CD4-positive, alpha-beta T cell (primary cell): ENCODE measurements around the gene SLC29A1. TPM values are rescaled to one million over a fixed set of nuclear protein-coding genes. Genes with fewer than 3 reads are reported as not detected.

Source experiments
- ATAC-seq: fragments of 200-7000 bp; cut with Tn5 transposase; one replicate; pipeline ENCODE4 v1.10.0; 2022; ENCODE audit warnings: mild to moderate bottlenecking; ENCODE audit not compliant: poor library complexity
- CTCF ChIA-PET: fragments of 350-600 bp; sonication (Branson Sonifier 250); formaldehyde crosslinking; loops from one replicate; lab custom pipeline; 2021; ENCODE audit warnings: antibody characterized with exemption, inconsistent platforms; lab: Charles Lee
- POLR2A ChIA-PET: fragments of 350-600 bp; sonication (Branson Sonifier 250); formaldehyde crosslinking; loops from one replicate; lab custom pipeline; 2021; ENCODE audit warnings: antibody characterized with exemption, inconsistent platforms; lab: Charles Lee
- DNase-seq, 14 experiments: peaks; one replicate each; pipeline ENCODE4 v3.0.0-alpha.2; 2013 to 2020; ENCODE audit warnings: mixed read lengths in 2 of 14
- H3K27ac ChIP-seq, 2 donors: one replicate each; pipeline versions ENCODE4 v1.5.1 to v1.7.0; 2013; ENCODE audit warnings: low read length in 2 of 2, low read depth in 1 of 2, mild to moderate bottlenecking in 1 of 2
- H3K27me3 ChIP-seq, 2 experiments: 1 replicate in 1 of 2; 2 replicates in 1 of 2; pipeline versions ENCODE4 v1.6.1 to v1.7.0; 2013; ENCODE audit warnings: low read length in 2 of 2, control low read depth in 1 of 2, mild to moderate bottlenecking in 1 of 2, moderate library complexity in 1 of 2; ENCODE audit not compliant: insufficient read depth in 2 of 2, control insufficient read depth in 1 of 2
- H3K36me3 ChIP-seq: one replicate; pipeline ENCODE4 v1.6.1; 2013; ENCODE audit warnings: low read length, control low read depth; ENCODE audit not compliant: insufficient read depth
- H3K4me1 ChIP-seq: one replicate; pipeline ENCODE4 v1.6.1; 2013; ENCODE audit warnings: low read length, control low read depth; ENCODE audit not compliant: insufficient read depth
- H3K4me3 ChIP-seq: one replicate; pipeline ENCODE4 v1.5.1; 2013; ENCODE audit warnings: mild to moderate bottlenecking, low read length, moderate library complexity
- H3K9me3 ChIP-seq, 2 experiments: 1 replicate in 1 of 2; 2 replicates in 1 of 2; pipeline versions ENCODE4 v1.6.1 to v1.7.0; 2013; ENCODE audit warnings: low read length in 2 of 2, mild to moderate bottlenecking in 2 of 2, control low read depth in 1 of 2, moderate library complexity in 1 of 2; ENCODE audit not compliant: control insufficient read depth in 1 of 2, insufficient read depth in 1 of 2
- H3K27ac Mint-ChIP-seq: one replicate; pipeline ENCODE4 v1.8.0; 2020; ENCODE audit warnings: mixed read lengths
- H3K27me3 Mint-ChIP-seq: one replicate; pipeline ENCODE4 v1.8.0; 2021; ENCODE audit warnings: mixed read lengths
- H3K36me3 Mint-ChIP-seq: one replicate; pipeline ENCODE4 v1.8.0; 2021; ENCODE audit warnings: low read depth, mixed read lengths
- H3K4me1 Mint-ChIP-seq: one replicate; pipeline ENCODE4 v1.8.0; 2021; ENCODE audit warnings: low read depth, mixed read lengths
- H3K4me3 Mint-ChIP-seq: one replicate; pipeline ENCODE4 v1.8.0; 2020; ENCODE audit warnings: mild to moderate bottlenecking, mixed read lengths
- H3K9me3 Mint-ChIP-seq: one replicate; pipeline ENCODE4 v1.8.0; 2020; ENCODE audit warnings: mixed read lengths
- intact Hi-C, 2 experiments: fragments of 100-400 bp; cut with DNase I in 1 of 2; cut with micrococcal nuclease in 1 of 2; formaldehyde crosslinking; loops; one replicate each; pipeline versions ENCODE4 v1.15.1 to v1.9.0; 2023 to 2025; cut with DNase I, micrococcal nuclease
- total RNA-seq, 174 experiments: library from RNA in 2 of 174; stranded (reverse) in 2 of 174; gene quantifications; one replicate each; pipeline ENCODE4 v1.2.3 and lab custom pipeline; 2021 to 2026
- TF ChIP-seq, protein P1 (sequence below): fragments of 200-600 bp; IDR thresholded peaks from one replicate; pipeline ENCODE4 v1.8.0; 2022; ENCODE audit warnings: antibody characterized with exemption, mild to moderate bottlenecking

Gene SLC29A1
- total RNA-seq, 2 experiments from 2014 or later: 0.67 to 1.3 TPM

DNA sequence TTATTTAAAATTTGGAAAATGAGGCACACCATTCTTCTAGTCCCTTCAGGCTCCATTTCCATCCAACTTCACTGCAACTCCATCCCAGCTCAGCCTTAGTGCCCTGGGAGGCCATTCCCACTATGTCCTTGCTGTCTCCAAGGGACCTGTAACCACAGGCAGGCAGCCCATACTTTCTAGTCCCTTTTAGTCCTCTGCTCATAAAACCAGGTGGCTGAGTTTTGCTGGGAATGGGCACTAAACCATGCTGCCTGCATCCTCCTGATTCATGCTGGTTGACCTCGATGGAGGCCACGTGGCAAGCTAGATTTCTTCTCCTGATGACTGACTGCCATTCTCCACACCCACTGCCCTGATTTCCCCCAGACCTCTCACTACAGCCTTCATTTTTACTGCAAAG lies 34.1 kb upstream of the SLC29A1 start:
- CTCF ChIA-PET: no interaction called here
- Histone ChIP-seq H3K4me1 (peaks cover 8% of the 10 kb centered on the region), H3K36me3 (no peaks in the 10 kb centered on the region), H3K9me3 (no peaks in the 10 kb centered on the region), H3K4me3 (no peak overlapping the region), H3K27ac (no peak overlapping the region), H3K27me3 (peaks cover 0 to under 1% of the 10 kb centered on the region in 2 experiments)
- intact Hi-C loops: no loop called here
- TF ChIP-seq, protein P1, sequence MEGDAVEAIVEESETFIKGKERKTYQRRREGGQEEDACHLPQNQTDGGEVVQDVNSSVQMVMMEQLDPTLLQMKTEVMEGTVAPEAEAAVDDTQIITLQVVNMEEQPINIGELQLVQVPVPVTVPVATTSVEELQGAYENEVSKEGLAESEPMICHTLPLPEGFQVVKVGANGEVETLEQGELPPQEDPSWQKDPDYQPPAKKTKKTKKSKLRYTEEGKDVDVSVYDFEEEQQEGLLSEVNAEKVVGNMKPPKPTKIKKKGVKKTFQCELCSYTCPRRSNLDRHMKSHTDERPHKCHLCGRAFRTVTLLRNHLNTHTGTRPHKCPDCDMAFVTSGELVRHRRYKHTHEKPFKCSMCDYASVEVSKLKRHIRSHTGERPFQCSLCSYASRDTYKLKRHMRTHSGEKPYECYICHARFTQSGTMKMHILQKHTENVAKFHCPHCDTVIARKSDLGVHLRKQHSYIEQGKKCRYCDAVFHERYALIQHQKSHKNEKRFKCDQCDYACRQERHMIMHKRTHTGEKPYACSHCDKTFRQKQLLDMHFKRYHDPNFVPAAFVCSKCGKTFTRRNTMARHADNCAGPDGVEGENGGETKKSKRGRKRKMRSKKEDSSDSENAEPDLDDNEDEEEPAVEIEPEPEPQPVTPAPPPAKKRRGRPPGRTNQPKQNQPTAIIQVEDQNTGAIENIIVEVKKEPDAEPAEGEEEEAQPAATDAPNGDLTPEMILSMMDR: no peak
- DNase-seq: no peak
- no peak for ATAC-seq
- Mint-ChIP-seq H3K27ac (no peak overlapping the region), H3K27me3 (no peaks in the 10 kb centered on the region), H3K36me3 (no peaks in the 10 kb centered on the region), H3K9me3 (no peaks in the 10 kb centered on the region), H3K4me3 (no peak overlapping the region), H3K4me1 (peaks cover 13% of the 10 kb centered on the region)
- POLR2A ChIA-PET: no interaction called here

DNA sequence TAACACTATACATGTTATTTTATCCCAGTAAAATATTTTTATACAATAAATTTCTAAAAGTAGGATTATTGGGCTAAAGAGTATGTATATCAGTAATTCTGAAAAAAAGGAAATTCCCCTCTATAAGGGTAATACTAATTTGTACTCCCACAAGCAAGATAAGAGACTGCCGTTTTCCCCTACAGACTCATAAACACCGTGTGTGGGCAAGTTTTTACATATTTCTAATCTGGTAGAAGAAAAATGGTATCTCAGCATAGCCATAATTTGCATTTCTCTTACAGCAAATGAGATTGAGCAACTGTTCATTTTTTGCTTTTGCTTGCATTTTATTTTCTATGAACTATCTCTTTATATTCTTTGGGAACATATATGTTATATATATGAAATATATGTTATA lies 32.7 kb upstream of the SLC29A1 start:
- TF ChIP-seq, protein P1: no peak
- H3K36me3 Mint-ChIP-seq: no peaks in the 10 kb centered on the region
- H3K36me3 ChIP-seq: no peaks in the 10 kb centered on the region
- no peak overlapping the region for H3K27ac ChIP-seq
- CTCF ChIA-PET: no interaction called here
- no peak overlapping the region for H3K4me3 Mint-ChIP-seq
- no peak for DNase-seq
- POLR2A ChIA-PET: interaction anchor here (0.6 kb wide), 1 partner anchor 1258 kb away, joined by 3 read pairs; no protein-coding TSS in a partner anchor
- no peak overlapping the region for H3K4me3 ChIP-seq
- H3K4me1 ChIP-seq: peaks cover 7% of the 10 kb centered on the region
- H3K27me3 ChIP-seq: no peaks in the 10 kb centered on the region
- H3K9me3 ChIP-seq: no peaks in the 10 kb centered on the region
- H3K27me3 Mint-ChIP-seq: no peaks in the 10 kb centered on the region
- no peak for ATAC-seq
- intact Hi-C loops: no loop called here
- no peaks in the 10 kb centered on the region for H3K9me3 Mint-ChIP-seq
- peaks cover 8% of the 10 kb centered on the region for H3K4me1 Mint-ChIP-seq
- H3K27ac Mint-ChIP-seq: no peak overlapping the region

DNA sequence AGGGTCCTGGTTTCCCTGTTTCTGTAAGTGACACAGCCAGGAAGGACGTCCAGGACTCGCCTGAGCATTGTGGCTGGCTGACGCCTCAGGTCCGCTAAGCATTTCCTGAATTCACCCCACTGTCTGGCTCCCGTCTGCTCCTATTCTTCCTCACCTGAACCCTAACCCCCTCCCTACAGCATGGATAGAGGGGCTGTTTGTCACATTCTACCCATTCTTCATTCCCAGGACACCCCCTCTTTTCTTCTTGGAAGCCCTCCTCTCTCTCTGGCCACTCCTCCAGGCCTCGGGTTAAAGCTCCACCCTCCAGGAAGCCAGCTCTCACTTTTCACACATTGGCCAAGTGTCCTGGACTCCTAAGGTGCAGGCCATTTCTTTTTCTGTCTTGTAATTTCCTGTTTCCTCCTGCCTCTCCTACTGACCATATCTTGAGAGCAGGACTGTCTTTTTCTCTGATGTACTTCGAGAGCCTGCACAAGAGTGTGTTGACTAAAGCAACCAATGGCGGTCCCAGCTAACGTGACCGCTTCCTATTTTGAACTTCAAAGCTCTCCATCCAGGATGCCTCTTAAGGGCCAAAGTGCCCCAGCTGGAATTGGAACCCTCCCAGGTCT lies 30.9 kb upstream of the SLC29A1 start:
- H3K4me1 ChIP-seq: no peaks in the 10 kb centered on the region
- H3K4me3 Mint-ChIP-seq: no peak overlapping the region
- H3K27ac Mint-ChIP-seq: no peak overlapping the region

More for the DNA sequence above, 30.9 kb upstream of the SLC29A1 start:
- intact Hi-C loops: no loop called here
- H3K4me1 Mint-ChIP-seq: no peaks in the 10 kb centered on the region
- H3K27me3 ChIP-seq: no peaks in the 10 kb centered on the region
- DNase-seq (no peak), ATAC-seq (no peak)
- H3K4me3 ChIP-seq: no peak overlapping the region
- H3K9me3 ChIP-seq: no peaks in the 10 kb centered on the region
- no peaks in the 10 kb centered on the region for H3K36me3 Mint-ChIP-seq
- H3K27me3 Mint-ChIP-seq: no peaks in the 10 kb centered on the region
- TF ChIP-seq, protein P1: no peak
- H3K27ac ChIP-seq: no peak overlapping the region
- ChIA-PET CTCF (no interaction called here), POLR2A (no interaction called here)
- no peaks in the 10 kb centered on the region for H3K9me3 Mint-ChIP-seq
- H3K36me3 ChIP-seq: no peaks in the 10 kb centered on the region
